ENCODE results near the gene MDH2.
"Not testable (repeated sequence)": the region's sequence is repeated elsewhere in the genome, so short reads cannot be mapped to it uniquely, and the experiment has no call there.

Gene MDH2, protein sequence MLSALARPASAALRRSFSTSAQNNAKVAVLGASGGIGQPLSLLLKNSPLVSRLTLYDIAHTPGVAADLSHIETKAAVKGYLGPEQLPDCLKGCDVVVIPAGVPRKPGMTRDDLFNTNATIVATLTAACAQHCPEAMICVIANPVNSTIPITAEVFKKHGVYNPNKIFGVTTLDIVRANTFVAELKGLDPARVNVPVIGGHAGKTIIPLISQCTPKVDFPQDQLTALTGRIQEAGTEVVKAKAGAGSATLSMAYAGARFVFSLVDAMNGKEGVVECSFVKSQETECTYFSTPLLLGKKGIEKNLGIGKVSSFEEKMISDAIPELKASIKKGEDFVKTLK

DNA sequence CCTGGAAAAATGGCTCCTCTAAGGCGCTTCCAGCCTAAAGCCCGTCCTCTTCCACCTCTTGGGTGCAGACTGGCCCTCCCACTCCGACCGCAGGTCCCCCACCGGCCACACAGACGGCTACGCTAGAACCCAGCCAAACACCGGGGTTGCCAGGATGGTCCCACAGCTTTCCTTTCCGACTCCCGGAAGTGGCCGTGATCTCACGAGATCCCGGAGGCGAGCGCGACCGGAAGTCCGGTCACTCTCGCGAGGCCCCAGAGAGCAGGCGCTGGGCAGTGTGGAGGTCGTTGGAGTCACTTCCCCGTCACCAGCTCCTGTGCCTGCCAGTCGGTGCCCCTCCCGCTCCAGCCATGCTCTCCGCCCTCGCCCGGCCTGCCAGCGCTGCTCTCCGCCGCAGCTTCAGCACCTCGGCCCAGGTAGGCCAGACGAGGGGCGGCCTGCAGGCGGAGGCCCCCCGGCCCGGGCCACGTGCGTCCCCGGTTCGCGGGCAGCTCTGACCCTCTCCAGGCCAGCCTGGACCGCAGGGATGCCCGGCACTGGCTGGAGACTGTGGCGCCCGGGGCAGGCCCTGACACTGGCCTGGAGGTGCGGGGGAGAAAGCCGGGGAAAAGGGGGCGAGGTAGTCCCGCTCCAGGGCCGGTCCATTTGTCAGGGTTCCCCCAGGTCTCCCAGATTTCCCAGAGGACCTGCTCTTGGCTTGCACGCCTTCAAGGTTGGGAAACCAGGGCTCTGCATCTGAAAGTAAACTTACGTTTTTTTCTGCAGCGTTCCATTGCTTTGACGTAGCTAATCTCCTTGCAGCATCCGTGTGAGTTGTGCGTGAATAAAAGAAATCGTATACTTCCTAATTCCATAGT, at the start of gene MDH2, which contains the start of gene STYXL1:
MDH2 (plus strand) TSS at position 296 of the 857 bp plus-strand sequence; CDS start at position 351, 55 bp downstream.
STYXL1 (minus strand) TSS at position 190 of the 857 bp plus-strand sequence. CDS start 17,477 bp downstream, outside the sequence.
- peak; percentile 90 for DNase-seq

DNA sequence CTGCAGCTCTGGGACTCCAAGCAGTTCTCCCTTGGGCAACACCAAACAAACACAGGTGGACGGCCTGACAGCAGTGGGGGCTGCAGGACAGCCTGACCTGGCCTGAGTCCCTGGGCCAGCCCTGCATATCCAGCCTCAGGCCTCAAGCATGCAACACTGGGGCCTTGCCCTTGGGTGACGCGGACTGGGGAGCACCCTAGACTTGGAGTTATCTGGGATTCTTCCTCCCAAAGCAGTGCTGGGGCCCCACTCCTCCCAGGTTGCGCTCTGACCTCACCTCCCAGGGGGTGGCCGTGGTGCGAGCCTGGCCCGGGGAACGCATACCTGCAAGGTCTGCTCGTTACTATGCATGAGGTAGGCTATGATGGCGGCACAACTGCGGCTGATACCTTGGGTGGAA, 47.3 kb upstream of the MDH2 start:
- DNase-seq = no peak

GRCh38 chr7:76002139-76002538, 45.8 kb upstream of the MDH2 start:
- DNase-seq = no peak

DNA sequence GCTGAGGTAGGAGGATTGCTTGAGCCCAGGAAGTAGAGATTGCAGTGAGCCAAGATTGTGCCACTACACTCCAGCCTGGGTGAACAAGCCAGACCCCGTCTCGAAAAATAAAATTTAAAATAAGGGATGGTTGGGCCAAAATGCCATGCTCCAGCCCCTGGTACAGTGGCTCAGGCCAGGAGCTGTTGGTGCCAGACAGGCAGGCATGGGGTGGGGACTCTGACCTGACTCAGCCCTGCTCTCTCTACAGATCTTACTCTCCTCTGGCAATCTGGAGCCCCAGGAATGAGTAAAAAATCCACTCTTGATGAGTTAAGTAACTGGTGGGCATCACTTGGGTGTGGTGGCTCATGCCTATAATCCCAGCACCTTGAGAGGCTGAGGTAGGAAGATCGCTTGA, 45.1 kb upstream of the MDH2 start:
- DNase-seq = no peak

- DNase-seq = no peak
Observed at GRCh38 chr7:76003351-76003750, 44.6 kb upstream of the MDH2 start.

- not testable (repeated sequence) for DNase-seq
Observed at GRCh38 chr7:76005004-76005403, 42.9 kb upstream of the MDH2 start.

GRCh38 chr7:76008156-76008687, 39.7 kb upstream of the MDH2 start:
- DNase-seq = no peak

DNA sequence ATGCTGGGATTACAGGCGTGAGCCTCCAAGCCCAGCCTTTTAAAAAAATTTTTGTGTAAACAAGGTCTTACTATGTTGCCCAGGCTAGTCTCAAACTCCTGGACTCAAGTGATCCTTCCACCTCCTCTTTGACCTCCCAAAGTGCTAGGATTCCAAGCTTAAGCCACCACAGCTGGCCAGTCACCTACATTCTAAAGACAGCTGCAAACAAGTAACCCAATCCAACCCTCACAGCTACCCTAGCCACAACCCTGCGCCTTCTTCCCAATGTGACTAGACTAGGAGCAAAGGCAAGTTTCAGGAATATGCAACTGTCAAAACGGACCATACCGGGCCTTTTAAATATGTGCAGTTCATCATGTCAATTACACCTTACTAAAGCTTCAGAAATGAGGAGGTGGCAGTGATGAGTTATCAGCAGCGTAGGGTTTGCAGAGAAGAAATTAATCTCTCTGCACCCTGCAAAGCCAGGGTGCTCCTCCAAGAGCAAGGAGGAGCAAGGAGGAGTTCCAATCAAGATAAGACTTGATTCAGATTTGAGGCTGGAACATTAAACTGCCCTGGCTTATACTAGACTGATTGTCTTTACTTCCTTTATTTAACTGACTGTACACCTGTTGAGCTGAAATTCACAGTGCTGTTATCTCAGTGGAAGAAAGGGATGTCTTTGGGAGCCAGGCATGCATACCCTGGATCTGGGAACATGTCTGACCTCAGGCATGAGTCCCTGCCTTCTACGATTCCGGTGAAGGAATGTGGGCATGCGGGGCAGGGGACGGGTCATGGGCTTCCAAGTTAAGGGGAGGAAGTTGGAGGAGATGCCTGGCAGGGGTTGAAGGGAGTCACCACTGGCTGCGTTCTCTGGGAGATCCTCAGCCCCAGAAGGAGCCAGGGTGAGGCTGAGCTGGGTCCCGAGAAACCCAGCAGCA, 38.0 kb upstream of the MDH2 start:
- no peak for DNase-seq

DNA sequence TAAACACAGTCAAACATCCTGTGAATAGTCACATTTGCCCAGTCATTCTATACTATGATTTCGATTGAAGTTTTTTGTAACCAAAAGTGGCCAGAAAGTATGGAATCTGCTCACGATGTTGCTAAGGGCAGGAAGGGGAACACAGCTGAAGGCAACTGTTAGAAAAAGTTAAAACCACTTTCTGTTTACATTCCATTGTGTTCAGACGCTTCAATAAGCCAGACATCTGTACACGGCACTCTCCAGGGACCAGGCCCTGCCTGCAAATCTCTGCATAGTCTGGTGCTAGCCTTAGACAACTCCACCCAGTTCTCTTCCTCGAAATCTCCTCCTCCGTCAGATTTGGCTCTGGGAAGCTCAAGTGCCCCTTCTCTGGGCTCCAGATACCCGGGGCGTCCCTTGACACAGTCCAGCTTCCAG, 36.5 kb upstream of the MDH2 start:
- no peak for DNase-seq

DNA sequence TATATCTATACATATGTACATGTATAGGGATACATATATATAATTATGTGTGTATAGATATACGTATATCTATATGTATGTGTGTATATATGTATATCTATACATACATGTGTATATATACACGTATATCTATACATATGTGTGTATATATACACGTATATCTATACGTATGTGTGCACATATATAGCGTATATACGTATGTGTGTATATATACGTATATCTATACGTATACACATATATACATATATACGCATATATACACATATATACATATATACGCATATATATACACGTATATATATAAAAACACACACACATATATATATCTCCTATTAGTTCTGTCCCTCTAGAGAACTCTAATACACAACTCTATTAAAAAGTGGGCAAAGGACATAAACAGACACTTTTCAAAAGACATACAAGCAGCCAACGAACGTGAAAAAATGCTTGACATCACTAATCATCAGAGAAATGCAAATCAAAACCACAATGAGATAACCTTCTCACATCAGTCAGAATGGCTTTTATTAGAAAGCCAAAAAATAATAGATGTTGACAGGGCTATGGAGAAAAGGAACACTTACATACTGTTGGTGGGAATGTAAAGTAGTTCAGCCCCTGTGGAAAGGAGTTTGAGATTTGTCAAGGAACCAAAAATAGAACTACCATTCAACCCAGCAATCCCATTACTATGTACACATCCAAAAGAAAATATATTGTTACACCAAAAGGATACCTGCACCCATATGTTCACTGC, 31.5 kb upstream of the MDH2 start:
- DNase-seq = no peak

- not testable (repeated sequence) for DNase-seq
Observed at GRCh38 chr7:76018520-76018919, 29.4 kb upstream of the MDH2 start.

DNA sequence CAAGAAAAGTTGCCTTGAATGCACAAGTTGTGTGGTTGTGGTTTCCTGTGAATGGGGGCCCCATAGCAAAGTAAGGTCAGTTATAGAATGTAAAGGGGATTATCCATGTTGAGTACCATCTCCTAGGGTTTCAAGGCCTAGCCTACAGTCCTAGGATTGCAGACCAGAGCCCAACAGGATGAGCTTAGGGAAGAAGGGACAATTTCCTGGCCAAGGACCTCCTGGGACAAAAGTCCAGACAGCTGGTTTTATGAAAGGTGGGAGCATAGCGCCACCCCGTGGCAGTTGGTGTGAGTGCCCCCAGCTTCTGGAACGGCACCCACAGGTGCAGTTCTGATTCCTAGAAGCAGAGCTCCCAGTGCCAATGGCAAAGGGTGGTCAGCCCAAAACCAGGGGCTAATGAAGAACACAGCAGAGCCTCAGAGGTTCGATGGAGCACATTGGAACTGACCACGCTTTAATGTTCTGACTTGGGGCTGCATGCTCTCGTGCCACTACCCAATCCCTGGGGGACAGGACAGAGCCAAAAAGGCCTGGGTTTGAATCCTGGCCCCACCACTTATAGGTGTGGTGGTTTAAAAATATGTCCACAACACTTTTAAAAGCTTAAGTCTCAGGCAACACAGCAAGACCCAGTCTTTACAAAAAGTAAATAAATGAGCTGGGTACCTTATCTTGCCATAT, 27.7 kb upstream of the MDH2 start:
- DNase-seq = no peak

DNA sequence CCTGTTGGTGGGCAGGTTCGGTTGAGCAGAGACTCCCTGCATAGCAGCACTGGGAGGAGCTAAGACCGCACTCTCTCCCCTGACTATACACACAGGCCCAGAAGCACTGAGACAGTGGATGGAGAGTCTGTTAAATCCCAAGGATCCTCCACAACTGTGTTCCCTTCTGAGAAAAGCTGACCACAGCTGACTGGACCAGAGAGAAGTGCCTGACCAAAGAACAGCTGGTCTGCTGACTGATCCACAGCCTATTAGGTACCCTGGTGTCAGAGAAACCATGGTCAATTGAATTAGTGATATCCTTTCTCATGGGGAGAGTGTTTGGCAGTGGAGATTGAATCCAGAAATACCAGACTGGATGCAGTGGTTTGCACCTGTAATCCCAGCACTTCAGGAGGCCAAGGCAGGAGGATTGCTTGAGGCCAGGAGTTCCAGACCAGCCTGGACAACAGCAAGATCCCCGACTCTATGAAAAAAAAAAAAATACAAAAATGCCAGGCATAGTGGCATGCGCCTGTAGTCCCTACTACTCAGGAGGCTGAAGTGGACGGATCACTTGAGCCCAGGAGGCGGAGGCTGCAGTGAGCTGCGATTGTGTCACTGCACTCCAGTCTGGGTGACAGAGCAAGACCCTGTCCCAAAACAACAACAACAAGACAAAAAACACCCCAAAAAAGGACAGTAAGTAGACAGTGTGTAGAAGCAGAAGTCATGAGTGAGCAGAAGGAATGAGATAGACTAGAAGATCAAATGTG, 25.7 kb upstream of the MDH2 start:
- DNase-seq = no peak

GRCh38 chr7:76023002-76023401, 24.9 kb upstream of the MDH2 start:
- DNase-seq = no peak

- DNase-seq = not testable (repeated sequence)
Observed at GRCh38 chr7:76029682-76030081, 18.2 kb upstream of the MDH2 start.

DNA sequence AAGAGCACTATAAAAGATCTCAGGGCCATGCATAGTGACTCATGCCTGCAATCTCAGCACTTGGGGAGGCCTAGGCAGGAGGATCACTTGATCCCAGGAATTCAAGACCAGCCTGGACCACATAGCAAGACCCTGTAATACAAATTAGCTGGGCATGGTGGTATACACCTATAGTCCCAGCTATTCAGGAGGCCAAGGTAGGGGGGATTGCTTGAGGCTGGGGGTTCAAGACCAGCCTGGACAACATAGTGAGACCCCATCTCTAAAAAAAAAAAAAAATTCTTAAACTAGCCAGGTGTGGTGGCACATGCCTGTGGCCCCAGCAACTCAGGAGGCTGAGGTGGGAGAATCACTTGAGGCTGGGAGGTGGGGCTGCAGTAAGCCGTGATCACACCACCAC, 15.9 kb upstream of the MDH2 start:
- DNase-seq = no peak

DNA sequence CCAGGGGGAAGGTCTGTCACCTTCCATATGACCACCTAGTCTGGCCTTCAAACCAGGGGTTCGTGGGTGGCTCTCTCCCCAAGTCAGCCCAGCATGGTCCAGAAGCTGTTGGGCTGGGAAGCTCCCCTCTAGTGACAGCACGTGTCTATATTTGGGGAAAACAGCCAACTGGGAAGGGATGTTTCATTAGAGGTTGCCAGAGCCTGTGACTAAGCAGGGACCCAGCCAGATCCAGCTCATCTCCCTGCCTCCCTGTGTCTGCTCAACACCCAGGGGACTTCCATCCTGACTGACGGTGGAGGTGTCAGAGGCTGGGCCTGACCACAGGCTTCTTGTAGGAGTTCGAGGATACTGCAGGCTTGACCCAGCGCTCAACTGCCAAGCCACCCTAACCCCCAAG, 10.6 kb upstream of the MDH2 start:
- DNase-seq = no peak

- no peak for DNase-seq
Observed at GRCh38 chr7:76040126-76040525, 7.8 kb upstream of the MDH2 start.

- no peak for DNase-seq
Observed at GRCh38 chr7:76044375-76044865, 3.5 kb upstream of the MDH2 start.

GRCh38 chr7:76047305-76047810, 548 bp upstream of the MDH2 start:
- no peak for DNase-seq

Data from DMS79 treated with DMSO at 0.1 percent for 48 hours (cell line).